NCI-H524 (cell line): Measurements from ENCODE around the gene SLC26A4.
A peak's percentile ranks its signal among the peaks of the same experiment; 100 is the strongest.

Experiments
- DNase-seq, 2 experiments: peaks; one replicate each; lab custom pipeline; 2025; lab: John Stamatoyannopoulos, UW

The SLC26A4 gene

DNA sequence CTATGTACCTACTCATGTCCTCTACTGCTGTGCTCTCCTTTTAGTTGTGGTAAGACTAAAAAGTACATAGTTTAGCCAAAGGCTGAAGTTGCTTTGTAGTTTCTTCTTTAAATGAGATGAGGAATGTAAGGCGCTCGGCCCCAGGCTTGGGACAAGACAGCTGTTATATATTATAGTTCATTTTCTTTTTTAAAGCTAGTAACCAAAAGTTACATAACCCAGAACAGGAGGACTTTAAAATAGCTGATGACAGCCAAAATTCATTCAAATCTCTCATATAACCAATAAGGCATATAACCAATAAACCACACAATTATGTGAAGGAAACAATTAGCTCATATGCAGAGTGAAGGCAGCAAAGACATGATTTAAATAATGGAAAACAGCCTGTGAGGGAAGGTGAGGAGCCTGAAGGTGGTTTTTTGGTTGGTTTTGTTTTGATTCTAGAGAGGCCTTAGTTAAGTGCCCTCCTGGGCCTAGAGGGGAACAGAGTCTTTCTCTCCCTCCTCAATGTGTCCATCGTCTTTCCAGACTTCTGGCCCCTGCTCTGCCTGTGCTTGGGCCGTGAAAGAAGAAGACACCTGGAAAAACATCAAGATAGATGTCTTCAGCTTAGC lies 35.8 kb downstream of the SLC26A4 start:
- DNase-seq, result no peak

DNA sequence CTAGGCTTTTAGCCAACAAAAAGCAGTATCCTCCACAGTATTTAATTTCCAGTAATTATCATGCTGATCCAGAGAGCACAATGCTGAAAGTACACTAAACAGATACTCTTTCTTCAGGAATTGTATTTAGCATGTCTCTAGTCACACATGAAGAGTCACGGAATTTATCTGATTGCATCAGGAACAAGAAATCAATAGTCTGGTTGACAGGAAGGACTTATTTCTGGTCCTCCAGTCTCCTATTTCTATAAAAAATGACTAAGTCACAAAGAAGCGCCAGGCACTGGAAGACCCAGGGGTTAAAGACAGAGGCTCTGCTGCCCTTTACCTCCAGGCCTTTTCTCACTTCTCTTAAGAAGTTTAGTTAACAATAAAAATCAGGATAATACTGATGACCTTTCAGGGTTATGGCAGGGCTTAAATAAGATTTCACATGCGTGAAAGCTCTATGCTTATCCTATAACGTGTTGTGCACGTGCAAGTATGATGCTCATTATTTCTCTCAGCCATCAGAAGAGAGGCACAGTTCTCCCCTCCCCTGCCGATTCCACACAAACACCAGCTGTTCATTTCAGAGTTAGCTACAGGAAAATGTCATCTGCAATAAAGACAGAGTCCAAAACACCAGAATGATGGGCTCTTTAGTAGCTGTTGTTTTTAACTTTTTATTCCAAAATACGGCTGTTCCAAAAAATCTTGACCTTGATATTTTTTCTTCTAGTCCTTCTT lies 36.9 kb downstream of the SLC26A4 start:
- peak; percentile 25 to 75 for DNase-seq

DNA sequence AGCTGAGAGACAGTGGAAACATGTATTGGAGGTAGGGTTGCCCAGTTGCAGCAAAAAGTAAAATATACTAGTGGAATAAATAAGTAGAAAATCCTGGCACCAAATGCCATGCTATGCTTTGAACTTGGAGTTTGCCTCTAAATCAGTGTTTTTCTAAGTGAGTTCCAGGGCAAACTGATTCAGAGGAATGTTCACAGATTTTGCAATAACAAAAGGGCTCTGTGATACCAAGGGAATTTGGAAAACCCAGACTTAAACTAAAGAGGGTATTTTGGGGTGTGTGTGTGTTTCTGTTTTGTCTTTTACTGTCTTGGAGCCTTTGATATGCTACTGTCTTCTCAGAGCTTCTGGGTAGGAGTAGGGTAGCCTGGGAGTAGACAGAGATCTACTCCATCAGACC lies 39.9 kb downstream of the SLC26A4 start:
- no peak for DNase-seq

DNA sequence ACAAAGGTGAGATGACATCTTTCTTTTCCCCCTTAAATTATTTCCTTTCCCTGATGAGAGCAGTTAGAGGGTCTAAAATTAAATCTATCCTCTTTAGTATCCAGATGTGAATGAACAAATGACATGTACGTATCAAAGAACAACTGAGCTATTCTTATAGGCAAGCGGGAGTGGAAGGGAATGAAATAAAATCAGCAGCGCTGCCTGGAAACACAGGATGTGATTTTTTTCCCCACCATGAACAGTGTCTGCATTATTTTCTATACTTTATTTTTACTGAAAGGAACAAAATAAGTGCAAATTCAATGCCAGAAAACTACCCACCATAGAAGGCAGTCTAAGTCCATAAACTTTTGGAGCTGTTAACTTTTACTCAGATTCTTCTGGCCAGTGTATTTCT lies 40.6 kb downstream of the SLC26A4 start:
- no peak for DNase-seq

DNA sequence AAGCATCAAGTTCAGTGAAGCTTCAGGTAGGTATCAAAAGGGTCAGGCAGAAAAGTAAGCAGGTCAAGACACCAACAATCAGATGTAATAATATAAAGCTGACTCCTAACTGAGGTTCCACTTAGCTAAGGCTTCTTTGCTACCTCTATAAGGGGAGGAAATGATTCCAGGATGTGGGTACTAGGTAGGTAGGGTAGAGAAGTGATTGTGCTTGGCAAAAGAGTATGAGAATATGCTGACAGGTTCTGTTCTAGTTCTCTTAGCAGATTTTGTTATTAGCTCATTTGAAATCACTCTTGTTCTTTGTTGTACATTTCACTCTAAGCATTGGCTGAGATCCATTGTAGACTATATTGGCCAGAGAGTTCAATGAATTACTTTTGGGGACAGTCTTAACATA lies 42.6 kb downstream of the SLC26A4 start:
- DNase-seq, result no peak

DNA sequence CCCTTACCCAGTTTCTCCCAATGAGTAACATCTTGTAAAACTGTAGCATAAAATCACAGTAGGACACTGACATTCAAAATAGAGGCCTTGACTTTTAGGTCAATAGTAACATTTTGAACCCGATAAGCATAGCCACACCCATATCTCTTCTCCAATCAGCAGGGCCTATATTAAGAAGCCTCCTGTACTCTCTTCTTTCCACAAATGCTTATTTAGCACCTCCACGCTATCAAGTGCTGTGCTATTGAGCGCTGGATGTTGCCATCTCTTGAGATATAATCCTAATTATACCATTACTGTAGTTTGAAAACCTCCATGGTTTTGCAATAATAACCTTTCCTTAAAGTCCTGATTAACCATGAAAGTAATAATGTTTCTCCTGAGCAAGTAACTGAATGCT lies 43.2 kb downstream of the SLC26A4 start:
- no peak for DNase-seq

DNA sequence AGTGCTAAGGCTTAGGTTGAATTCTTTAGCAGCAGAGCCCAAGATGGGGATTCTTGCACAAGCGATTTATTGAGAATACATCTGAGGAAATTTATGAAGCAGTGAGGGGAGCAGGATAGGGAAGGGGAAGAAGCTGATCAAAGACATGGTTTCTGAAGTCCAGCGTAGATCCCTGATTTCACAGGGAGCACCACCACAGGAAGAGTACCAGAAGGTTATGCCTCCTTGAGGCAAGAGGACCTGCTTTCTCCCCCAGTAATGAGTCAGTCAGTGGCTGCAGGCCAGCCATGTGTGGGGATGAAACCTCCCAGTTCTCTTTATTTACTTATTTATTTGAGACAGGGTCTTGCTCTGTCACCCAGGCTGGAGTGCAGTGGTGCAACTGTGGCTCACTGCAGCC lies 48.3 kb downstream of the SLC26A4 start:
- no peak for DNase-seq

DNA sequence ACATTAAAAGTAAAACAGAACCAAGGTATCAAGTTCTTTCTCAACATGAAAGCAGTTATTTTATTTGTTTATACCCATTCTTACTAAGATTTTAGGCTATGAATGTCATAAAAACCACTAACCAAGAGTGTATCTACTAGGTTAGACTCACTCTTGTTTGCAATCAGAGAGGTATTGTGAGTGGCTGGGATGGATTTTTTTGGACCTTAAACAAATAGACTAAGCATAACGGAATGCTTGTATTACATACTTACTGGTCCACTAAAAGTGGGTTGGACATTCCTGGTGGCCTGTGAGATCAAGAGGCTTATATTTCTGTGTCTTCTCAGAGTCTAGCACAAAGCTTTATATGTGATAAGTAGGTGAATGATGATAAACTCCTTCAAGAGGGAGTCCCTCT lies 50.7 kb downstream of the SLC26A4 start:
- DNase-seq, result no peak

DNA sequence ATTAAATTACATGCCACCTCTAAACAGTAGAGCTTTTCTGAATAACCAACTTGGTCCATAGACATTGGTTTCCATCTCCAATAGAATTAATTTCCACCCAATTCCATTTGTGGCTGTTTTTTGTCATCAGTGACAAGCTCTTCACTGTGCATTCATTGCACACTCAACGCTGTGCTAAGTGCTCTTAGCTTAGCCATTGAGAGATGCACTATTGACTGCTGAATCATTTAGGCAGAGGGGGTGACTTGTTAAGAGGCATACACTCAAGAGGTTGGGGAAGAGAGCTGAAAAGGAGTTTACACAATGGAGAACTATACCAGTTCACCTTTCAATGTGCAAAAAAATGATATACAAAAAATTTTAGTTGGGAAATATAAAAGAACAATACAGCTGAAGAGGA lies 51.4 kb downstream of the SLC26A4 start:
- no peak for DNase-seq

DNA sequence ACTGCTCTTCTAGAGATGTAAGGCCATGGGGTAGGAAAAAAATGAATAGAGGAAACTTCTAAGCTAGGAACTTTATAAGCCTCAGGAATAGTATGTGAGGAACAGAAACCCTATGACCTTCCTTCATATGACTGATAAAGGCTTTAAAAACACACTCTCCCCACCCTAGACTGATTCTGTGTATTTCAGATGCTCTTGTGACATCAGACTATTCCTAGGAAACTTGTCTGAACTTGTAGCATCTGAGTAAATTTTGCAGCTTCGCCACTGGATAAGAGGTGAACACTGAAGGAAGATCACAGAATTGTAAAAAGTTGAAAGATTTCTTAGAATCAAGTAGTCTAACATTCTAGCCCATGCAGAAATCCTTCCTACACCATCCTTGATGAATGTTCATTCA lies 52.3 kb downstream of the SLC26A4 start:
- DNase-seq, result no peak

DNA sequence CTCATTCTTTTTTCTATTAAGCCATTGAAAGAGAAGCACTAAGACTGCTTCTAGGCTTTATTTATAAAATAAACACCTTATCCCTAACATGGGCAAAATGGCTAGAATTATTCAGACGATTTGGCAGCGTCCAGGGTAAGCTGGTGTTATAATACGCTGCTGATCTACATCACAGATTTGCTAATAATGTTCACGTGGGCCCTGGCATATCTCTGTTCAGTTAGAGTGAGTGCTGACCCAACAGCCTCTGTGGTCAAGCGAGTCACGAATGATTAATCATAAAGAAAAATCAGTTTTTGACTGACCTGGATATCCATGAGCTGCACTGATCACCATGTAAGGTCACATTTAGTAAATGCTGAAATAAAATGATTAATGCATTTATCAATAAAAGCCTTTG lies 54.9 kb downstream of the SLC26A4 start:
- DNase-seq, result no peak

DNA sequence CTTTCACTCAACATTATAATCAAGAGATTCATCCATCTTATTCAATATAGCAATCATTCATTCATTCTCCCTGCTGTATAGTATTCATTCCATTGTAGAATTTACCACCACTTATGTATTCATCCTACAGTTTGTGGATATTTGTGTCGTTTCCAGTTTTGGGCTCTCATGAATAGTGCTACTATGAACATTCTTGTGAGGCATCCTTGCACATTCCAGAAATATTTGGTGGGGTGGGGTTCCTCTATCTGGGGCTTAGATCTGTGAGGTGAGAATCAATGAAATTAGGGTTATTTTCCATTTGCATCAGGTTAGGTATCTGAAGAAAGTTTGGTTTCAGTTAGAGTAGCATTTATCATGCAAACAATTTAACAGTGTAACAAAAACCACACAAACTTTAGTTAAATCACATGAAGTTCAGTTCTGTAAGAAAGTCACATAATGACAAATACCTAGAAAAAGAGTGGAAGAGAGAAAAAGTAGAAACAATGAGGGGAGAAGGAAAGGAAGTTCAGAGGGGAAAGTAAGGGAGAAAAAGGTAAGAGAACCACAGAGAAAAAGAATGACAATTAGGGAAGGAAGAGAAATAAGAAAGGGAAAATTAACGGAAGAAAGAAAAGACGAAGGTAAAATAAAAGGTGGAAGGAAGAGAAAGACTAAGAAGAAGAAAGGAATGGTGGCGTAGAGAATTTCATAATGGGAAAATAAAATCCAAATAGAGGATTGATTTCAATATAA lies 58.0 kb downstream of the SLC26A4 start:
- DNase-seq, result no peak

DNA sequence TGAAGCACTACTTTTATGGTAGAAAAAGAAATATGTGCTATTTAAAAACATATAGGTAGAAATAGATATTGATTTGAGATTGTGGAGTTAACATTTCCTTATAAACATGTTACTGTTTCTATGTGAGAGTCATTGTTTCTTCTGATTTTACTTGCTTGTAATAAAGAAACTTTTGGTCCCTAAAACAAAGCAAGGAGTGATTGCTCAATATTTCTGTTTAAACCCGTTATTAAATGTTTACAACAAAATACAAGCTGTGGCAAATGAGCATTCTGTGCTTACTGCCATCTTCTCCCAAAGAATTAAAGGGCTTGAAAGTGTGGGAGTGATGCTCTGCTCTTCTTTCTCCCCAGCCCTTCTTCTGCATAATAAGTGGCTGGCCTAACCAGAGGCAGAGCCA lies 60.7 kb downstream of the SLC26A4 start:
- DNase-seq, result no peak

DNA sequence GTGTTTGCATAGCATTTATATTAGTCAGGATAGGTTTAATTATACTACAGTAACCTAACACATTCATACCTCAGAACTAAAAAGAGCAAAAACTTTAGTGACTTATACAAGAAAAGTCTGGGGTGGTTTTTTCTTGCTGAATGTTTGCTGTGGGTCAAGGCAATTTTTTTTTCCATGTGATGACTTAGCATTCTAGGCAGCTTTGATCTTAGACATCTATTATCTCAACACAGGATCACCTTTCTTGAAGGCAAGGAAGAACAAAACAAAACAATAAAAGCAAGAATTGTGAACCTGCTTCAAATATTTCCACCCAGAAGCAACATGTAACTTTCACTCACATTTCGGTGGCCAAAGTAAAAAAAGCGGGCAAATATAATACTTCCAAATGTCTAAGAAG lies 62.6 kb downstream of the SLC26A4 start:
- DNase-seq, result no peak

DNA sequence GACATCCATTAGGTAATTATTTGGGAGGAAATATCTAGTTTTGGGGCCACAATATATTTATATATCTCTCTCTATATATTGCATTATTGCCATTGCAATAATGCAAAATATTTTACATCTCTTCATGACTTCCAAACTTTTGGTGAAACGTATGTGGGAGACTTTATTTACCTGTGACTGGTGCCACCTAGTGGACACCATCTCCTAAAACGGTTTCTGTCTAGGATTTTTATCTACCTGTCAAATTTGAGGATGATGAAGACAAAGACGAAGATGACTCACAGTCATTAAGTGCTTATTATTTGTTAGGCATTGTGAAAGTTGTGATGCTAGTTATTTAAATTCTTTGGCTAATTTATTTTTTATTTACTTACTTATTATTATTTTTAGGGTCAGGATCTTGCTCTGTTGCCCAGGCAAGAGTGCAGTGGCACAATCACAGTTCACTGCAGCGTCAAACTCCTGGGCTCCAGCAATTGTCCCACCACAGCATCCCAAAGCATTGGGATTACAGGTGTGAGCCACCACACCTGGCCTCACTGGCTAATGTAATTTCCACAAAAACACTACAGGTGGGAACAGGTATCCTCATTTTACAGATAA lies 64.6 kb downstream of the SLC26A4 start:
- peak; percentile 17 to 64 for DNase-seq

DNA sequence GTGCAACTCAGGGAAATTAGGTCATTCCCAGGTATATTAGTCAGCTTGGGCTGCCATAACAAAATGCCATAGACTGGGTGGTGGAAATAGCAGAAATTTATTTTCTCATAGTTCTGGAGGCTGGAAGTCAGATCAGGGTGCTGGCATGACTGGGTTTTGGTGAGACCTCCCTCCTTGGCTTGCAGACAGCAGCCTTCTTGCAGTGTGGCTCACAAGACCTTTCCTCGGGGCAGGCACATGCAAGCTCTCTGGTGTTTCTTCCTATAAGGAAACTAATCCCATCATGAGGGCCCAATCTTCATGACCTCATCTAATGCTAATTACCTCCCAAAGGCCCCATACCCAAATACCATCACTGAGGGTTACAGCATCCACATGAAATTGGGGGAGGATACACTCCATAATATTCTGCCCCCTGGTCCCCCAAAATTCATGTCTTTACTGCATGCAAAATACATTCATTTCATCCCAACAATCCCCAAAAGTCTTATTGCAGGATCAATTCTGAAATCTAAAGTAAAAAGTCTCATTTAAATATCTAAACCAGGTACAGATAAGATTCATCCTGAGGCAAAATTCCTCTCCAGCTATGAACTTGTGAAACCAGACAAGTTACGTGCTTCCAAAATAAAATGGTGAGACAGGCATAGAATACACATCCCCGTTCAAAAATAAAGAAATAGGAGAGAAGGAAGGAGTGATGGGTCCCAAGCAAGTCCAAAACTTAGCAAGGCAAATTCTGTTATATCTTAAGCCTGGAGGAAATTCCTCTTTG lies 65.9 kb downstream of the SLC26A4 start:
- DNase-seq, result no peak

DNA sequence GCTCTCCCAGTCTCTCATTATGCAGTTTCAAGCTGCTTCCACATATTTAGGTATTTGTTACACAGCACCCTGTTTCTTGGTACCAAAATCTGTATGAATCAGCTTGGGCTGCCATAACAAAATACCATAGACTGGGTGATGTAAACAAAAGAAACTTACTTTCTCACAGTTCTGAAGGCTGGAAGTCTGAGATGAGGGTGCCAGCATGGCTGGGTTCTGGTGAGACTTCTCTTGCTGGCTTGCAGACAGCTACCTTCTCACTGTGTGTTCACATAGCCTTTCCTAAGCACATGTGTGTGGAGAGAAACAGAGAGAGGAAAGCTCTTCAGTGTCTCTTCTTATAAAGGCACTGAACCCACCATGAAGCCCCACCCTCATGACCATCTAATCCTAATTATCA lies 67.6 kb downstream of the SLC26A4 start:
- no peak for DNase-seq

DNA sequence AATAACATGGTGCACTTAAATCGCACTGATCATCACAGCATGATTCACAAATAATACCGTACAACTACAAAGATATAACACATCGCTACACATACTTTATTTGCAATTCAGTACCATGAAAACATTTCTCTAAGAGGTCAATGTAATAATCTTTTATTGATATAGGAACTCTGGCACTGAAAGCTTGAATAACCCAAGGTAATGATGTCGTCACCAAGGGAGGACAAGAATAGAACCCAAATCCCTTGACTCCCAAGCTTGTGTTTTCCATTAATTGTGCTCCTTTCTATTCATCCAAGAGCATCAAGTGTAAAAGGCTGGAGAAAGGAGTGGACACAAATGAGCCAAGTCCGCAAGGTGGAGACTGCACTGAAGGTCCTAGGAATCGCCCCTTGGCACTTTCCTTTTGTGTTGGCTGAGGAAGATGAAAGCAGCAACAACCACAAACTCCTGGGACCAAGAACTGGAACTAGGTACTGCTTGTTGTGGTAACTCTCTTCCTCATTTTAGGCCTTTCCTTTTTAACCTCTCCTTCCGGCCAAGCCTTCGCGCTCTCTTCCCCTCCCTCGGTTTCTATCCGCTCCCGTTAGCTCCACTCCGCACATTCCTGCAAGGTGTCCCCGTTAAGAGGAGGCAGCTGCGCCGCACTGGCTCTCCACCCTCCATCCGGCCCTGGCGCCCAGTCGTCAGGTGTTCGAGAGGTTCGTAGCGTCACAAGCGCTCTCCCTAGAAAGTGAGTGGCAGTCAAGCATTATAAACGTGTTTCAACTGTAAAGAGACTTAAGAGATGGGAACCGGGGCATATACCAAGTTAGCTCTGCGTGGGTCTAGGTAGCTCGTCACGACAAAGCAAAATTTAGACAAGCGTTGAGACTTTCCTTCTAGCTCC lies 82.3 kb downstream of the SLC26A4 start:
- DNase-seq, result peak in 1 of 2 experiments; percentile 83

DNA sequence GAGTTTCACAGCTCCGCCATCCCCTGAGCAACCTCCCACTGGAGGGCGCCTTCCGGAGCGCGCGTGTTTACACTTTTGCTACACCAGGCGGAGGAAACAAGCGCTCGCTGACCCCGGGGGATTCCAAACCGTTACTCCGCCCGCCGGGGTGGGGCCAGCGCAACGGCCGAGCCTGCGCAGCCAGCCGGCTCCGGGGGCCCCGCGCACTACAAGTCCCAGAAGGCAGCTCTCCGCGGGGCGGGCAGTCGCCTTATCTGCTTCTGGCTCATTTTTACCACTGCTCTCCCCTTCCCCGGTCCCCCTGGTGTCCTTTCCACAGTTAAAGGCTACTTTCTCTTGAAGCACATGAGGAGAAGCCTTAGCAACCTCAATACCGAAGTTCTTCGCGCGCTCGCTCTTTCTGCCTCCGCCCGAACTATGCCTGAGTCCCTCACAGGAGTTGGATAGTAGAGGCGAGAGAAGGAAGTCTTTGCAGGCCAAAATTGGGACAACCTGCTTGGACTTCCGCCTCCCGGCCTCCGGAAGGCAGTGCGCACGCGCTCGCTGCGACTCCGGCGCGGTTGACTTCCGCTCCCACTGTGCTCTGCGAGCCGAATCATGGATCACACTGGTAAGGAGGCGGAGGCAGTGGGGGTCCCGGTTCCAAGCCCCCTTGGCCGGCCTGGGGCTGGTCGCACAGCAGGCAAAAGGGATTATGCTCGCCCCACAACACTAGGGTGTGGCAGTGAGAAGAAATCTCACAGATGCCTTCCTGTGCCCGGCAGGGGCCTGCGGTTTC lies 83.1 kb downstream of the SLC26A4 start, which contains the start of gene CBLL1:
CBLL1 (plus strand) TSS at position 576 of the 778 bp plus-strand sequence; CDS start at position 598, 22 bp downstream.
- peak; percentile 87 to 95 for DNase-seq

DNA sequence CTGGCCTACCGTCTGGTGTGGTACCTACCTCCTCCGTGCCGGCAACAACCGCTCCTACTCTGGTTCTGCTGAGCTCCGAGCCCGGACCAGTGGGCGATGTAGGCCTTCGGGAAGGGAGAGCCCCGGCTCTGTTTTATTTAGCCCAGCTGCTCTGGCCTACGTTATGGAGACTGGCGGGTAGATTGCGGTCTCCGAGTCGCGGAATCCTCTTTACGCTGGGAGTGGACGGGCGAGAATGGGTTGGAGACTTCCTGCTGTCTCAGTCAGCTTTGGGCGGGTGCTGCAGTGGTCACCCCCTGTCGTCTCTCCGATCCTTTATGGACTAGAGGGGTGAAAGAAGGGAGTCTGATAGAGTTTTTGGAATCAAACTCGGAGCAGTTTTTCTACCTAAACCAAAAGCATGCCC lies 83.7 kb downstream of the SLC26A4 start:
- peak in 1 of 2 experiments; percentile 37 for DNase-seq
